GM18907 (cell line): Measurements from ENCODE around the gene SLC16A3.

ENCODE experiments used
- ATAC-seq: cut with Tn5 transposase; IDR thresholded peaks from one replicate; pipeline ENCODE4 v1.9.1; 2021; ENCODE audit warnings: mild to moderate bottlenecking, moderate library complexity; ENCODE audit not compliant: unreplicated experiment

Gene SLC16A3

DNA sequence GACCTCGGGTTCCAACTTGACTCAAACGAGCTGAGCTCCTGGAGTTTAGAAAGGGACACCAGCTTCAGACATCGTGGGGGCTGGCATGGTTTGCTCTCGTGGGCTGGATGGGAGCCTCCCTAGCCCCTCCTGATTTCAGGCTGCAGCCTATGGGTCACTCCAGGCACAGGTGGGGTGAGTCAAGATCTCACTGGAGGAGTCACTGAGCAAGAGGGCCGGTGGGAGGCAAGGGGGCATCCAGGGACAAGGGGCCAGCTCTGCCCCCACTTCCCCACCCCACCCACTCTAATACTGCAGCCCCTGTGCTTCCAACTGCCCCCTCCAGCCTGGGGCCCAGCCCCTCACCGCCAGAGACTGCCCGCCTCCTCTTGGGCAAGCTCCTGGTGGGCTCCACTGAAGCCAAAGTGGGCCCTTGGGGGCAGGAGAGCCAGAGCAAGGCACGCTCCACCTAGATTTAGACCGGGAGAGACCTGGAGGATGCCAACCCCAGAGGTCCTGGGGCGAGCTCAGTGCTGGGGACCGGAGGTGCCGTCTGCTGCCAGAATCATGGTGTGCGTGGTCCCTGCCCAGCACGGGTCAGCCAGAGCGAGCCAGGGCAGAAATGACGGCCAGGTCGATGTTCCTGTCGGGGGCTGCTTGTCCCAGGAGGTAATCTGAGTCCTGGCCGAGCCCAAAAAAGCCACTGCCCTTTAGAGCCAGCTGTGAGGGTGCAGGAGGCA, 6.4 kb downstream of the SLC16A3 start:
- ATAC-seq = no peak

DNA sequence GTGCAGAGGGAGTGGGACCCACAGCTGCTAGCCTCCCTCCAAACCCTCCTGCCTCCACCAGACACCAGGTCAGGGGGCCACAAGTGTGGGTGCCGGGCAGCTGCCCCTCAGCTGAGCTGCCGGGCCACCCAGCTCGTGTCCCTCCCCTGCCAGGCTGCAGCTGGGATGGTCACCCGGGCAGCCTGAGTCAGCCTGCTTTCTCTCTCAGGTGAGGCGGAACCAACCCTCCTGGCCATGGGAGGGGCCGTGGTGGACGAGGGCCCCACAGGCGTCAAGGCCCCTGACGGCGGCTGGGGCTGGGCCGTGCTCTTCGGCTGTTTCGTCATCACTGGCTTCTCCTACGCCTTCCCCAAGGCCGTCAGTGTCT, 6.9 kb downstream of the SLC16A3 start:
- ATAC-seq = no peak

DNA sequence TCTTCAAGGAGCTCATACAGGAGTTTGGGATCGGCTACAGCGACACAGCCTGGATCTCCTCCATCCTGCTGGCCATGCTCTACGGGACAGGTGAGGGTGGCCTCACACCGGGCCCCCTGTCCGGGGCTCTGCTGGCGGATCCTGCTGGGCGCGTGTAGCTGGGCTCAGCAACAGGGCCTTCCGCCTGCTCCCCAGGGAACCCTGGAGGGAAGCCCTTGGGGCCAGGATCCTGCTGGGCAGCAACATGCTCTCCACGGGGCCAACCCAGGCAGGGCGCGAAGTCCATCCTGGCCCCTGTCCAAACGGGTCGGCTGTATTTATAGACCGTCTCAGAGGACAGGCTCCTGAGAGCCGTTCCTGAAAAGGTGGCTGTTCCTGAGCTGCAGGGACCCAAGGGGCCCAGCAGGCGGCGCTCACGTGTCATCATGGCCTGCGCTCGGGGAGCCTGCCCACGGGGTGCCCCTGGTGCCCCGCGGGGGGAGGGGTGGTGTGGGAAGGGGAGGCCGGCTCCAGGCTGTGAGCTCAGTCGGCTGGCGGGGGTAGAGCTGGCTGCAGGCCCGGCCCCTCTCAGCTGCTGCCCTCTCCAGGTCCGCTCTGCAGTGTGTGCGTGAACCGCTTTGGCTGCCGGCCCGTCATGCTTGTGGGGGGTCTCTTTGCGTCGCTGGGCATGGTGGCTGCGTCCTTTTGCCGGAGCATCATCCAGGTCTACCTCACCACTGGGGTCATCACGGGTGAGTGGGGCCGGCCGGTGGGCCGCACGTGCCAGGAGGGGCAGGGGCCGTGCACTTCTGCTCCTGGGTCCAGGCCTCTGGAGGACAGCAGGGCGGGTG, 7.5 kb downstream of the SLC16A3 start:
- no peak for ATAC-seq

DNA sequence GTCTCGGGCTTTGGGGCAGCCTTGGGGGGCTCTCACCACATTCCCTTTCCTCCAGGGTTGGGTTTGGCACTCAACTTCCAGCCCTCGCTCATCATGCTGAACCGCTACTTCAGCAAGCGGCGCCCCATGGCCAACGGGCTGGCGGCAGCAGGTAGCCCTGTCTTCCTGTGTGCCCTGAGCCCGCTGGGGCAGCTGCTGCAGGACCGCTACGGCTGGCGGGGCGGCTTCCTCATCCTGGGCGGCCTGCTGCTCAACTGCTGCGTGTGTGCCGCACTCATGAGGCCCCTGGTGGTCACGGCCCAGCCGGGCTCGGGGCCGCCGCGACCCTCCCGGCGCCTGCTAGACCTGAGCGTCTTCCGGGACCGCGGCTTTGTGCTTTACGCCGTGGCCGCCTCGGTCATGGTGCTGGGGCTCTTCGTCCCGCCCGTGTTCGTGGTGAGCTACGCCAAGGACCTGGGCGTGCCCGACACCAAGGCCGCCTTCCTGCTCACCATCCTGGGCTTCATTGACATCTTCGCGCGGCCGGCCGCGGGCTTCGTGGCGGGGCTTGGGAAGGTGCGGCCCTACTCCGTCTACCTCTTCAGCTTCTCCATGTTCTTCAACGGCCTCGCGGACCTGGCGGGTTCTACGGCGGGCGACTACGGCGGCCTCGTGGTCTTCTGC, 8.4 kb downstream of the SLC16A3 start:
- no peak for ATAC-seq

DNA sequence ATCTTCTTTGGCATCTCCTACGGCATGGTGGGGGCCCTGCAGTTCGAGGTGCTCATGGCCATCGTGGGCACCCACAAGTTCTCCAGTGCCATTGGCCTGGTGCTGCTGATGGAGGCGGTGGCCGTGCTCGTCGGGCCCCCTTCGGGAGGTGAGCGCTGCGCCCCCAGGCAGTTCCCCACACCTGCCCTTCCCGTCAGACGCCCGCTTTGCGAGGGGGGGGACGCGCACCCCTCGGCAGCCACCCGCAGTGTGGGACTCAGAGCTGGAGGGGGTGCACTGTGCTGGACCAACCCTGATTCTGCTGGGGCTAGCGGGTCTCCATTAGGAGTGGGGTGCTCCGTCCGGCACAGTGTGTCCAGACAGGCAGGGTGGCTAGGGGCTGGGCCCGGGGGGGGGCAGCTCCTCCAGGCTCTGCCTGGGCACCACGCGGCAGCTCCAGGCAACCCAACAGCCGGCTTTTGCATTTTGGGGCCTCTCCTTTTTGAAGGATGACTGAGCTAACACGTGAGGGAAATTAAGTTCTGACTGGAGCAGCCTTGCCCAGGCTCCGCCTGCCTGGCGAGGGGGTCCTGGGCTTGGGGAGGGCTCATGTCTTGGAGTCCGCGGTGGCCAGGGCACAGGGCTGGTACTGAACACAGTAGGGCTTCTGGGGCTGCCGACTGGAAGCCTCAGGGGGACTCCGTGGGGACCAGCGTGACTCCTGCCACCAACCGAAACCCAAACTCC, 9.1 kb downstream of the SLC16A3 start:
- ATAC-seq = no peak

GRCh38 chr17:82238472-82239201, 9.8 kb downstream of the SLC16A3 start:
- ATAC-seq = no peak

- ATAC-seq = no peak
Measured at GRCh38 chr17:82239401-82239925, 10.6 kb downstream of the SLC16A3 start.

DNA sequence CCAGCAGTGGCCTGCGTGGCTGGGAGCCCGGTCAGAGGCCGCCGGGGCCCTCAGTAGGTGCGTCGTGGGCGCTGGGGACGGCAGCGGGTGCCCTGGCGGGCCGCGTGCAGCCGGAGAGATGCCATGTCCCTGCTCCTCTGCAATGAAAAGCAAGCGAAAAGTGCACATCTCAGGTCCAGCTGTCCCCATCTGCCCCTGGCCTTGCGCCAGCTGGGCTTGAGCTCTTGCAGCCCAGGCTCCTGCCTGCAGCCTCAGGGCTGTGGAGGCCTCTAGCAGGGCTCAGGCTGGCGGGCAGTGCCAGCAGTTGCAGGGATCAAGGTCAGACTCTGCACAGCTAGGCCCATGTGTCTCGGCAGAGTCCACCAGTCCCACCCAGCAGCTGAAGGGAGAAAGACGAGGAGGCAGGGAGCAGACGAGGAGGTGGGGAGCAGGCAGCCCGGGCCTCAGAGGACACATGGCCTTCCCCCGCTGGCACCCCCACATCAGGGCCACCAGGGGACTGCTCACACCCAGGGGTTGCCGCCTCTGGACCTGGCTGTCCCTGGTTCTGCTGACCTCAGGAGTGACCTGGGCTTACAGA, 11.2 kb downstream of the SLC16A3 start:
- no peak for ATAC-seq

DNA sequence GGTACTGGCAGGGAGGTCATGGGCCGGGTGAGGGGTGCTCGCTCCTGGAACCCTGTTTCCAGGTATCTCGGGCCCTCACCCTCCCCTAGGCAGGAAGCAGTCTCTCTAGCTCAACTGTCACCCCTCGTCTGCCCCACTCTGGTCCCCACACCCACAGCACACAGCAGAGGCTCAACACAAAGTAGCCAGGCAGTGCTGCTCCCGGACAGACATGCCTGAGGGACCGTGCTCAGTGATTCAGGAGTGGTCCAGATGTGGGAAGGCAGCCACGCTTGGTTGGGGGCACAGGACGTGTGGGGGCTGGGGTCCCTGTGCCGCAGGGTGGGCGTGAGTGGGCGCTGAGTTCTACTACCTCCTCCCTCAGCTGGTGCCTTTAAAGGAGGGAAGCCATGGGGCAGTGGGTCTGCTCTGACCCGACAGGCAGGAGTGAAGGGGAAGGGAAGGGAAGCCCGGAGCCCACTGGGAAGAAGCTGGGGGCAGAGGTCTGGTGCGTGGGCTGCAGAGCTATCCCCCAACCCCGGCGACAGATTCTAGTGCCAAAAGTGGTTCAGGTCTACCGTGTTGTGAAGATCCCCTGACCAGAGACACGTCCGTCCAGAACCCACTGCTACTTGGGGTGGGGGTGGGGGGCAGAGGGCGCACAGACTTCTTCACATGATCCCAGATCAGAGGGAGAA, 11.8 kb downstream of the SLC16A3 start:
- ATAC-seq = no peak

GRCh38 chr17:82241183-82241925, 12.5 kb downstream of the SLC16A3 start:
- no peak for ATAC-seq

- no peak for ATAC-seq
Measured at GRCh38 chr17:82241926-82242697, 13.3 kb downstream of the SLC16A3 start.

GRCh38 chr17:82242698-82242976, 13.8 kb downstream of the SLC16A3 start:
- ATAC-seq = no peak

DNA sequence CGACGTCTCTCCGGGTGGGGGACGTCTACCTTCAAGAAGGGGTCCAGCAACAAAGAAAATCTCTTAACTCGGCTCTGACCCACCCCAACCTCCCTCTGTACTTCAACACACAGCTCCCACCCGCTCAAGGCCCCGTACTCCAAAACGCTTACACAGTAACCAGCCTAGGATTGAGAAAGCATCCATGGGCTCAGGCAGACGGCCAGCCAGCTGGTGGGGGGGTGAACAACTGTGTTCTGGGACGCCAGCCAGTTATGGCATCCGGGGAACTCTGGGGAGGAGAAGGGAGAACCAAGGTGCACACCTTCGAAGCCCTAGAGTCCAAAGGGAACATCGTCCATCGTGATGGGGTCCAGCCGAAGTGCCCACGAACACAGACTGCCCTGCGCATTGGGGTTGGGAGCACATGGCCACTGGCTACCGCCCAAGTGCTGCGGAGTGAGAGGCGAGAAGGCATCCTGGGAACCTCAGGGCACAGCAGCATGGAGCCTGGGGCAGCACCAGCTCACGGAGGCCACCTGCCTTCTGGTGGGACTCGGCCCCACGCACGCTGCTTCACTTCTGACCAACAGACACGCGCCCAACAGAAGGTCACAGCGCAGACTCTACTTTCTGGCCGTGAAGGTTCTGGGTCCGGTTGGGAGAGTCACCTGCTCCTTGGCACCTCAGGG, 14.3 kb downstream of the SLC16A3 start:
- ATAC-seq = no peak

DNA sequence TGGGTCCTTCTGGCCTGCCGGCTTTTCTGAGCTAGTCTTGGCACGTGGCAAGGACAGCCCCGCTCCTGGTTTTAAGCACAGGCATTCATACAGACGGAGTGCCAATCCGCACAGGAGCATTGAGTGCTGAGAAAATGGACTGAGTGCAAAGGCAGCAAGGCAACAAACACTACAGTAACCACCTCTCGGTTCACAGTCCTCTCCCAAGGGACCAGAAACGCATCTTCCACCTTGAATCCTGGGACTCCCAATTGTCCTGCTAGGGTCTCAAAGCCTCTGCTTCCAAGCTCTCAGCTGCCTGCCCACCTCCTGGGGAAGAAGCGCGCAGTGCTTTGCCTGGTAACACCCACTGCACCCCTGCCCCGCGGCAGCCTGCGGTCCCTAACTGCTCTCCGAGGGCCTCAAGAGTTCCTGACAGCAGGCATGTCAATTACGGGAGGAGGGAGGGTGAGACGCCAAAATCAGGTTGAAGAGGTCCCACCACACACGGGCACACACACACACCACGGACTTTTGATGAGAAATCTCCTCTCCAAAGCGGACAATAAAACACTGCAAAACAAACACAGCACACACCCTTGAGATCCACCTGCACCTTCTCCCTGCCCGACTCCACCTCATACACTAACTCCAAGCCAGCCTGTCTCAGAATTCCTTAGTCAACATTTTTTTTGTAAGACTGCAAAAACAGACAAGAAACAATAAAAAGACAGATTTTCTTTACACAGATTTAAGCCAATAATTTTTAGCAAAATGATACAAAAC, 15.0 kb downstream of the SLC16A3 start:
- ATAC-seq = no peak

GRCh38 chr17:82244413-82245133, 15.7 kb downstream of the SLC16A3 start:
- no peak for ATAC-seq
